Fibroblast of peridontal ligament (primary cell): ENCODE measurements around the gene TRAF6.
"Not testable (repeated sequence)": the region's sequence is repeated elsewhere in the genome, so short reads cannot be mapped to it uniquely, and the experiment has no call there.

Source experiments
- DNase-seq: peaks from one replicate; pipeline ENCODE4 v3.0.0-alpha.2; 2010; ENCODE audit errors: extremely low read depth

The TRAF6 gene

GRCh38 chr11:36493332-36493731, 16.7 kb downstream of the TRAF6 start:
- DNase-seq, result no peak

- peak; percentile 73 for DNase-seq
These were observed 17.3 kb downstream of the TRAF6 start for GRCh38 chr11:36492724-36493304.

GRCh38 chr11:36490026-36490806, 19.9 kb downstream of the TRAF6 start:
- DNase-seq, result no peak

- DNase-seq, result no peak
These were observed 22.0 kb downstream of the TRAF6 start for GRCh38 chr11:36488096-36488495.

GRCh38 chr11:36487619-36488018, 22.5 kb downstream of the TRAF6 start:
- DNase-seq, result no peak

GRCh38 chr11:36485298-36486002, 24.6 kb downstream of the TRAF6 start:
- DNase-seq, result no peak

GRCh38 chr11:36483042-36483441, 27.0 kb downstream of the TRAF6 start:
- not testable (repeated sequence) for DNase-seq

- DNase-seq, result no peak
These were observed 29.2 kb downstream of the TRAF6 start for GRCh38 chr11:36480833-36481232.

GRCh38 chr11:36478700-36479329, 31.3 kb downstream of the TRAF6 start:
- peak; percentile 79 for DNase-seq

GRCh38 chr11:36475192-36475591, 34.9 kb downstream of the TRAF6 start:
- DNase-seq, result peak; percentile 16

- DNase-seq, result no peak
These were observed 38.5 kb downstream of the TRAF6 start for GRCh38 chr11:36471577-36471976.

GRCh38 chr11:36469881-36470802, 39.9 kb downstream of the TRAF6 start:
- DNase-seq, result peak; percentile 64

- DNase-seq, result no peak
These were observed 41.0 kb downstream of the TRAF6 start for GRCh38 chr11:36469063-36469462.

- no peak for DNase-seq
These were observed 42.2 kb downstream of the TRAF6 start for GRCh38 chr11:36467916-36468315.

GRCh38 chr11:36467012-36467411, 43.1 kb downstream of the TRAF6 start:
- no peak for DNase-seq

- peak; percentile 73 for DNase-seq
These were observed 44.5 kb downstream of the TRAF6 start for GRCh38 chr11:36465449-36466163.

- no peak for DNase-seq
These were observed 45.4 kb downstream of the TRAF6 start for GRCh38 chr11:36464720-36465119.

GRCh38 chr11:36463781-36464180, 46.3 kb downstream of the TRAF6 start:
- peak; percentile 41 for DNase-seq

GRCh38 chr11:36462321-36462720, 47.8 kb downstream of the TRAF6 start:
- DNase-seq, result no peak

- no peak for DNase-seq
These were observed 49.9 kb downstream of the TRAF6 start for GRCh38 chr11:36460220-36460619.

- no peak for DNase-seq
These were observed 51.0 kb downstream of the TRAF6 start for GRCh38 chr11:36459046-36459445.
